GM13977 (cell line): ENCODE results near the gene NYAP2.

Source experiments
- DNase-seq: peaks from one replicate; pipeline ENCODE4 v3.0.0; 2012; ENCODE audit warnings: low spot score
- in situ Hi-C: fragments of 300-500 bp; cut with MboI; formaldehyde crosslinking; loops from one replicate; pipeline ENCODE4 v1.12.0; 2022; ENCODE audit warnings: low sequenced_read_pairs, low pct_unique_long_range_greater_than_20kb, mixed read lengths, inconsistent platforms; ENCODE audit not compliant: unreplicated experiment
- TF ChIP-seq, protein P1 (sequence below): IDR thresholded peaks from 2 replicates; pipeline ENCODE4 v1.5.1; 2012; ENCODE audit warnings: mild to moderate bottlenecking, control low read depth; ENCODE audit not compliant: insufficient read depth; ENCODE audit errors: extremely low read depth, missing control alignments

Gene NYAP2

DNA sequence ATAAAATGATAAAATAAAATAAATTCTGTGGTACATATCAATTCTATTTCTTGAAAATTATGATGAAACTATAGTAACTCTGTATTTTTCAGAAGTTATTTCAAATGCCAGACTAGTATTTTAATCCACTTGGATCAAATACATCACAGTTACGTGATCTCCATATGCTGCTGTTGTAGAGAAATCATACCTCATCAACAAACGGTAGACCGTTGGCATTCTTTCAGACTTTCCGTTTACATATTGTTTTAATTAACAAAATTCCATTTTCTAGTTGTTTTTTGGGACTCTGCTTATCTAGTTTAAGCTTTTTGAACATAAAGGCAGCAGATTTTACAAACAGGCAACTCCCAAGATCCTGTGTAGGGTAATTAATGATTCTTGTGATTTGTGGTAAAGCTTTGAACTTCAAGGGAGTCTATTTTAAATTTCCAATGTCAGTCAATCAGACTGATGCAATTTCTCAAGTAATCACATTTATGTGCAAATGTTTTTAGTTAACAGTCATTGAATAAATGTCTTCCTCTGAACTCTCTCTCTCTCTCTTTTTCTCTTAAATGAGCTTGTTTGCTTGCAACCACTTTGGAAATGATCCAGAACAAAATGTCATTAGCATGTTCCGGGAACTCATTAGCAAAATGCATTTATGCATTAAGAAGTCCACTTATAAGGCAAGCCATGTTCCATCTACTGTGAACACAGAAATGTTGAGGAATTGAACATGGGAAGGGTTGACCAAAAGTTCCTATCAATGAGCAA is 31.8 kb downstream of the NYAP2 start:
- DNase-seq, result no peak
- TF ChIP-seq, protein P1, sequence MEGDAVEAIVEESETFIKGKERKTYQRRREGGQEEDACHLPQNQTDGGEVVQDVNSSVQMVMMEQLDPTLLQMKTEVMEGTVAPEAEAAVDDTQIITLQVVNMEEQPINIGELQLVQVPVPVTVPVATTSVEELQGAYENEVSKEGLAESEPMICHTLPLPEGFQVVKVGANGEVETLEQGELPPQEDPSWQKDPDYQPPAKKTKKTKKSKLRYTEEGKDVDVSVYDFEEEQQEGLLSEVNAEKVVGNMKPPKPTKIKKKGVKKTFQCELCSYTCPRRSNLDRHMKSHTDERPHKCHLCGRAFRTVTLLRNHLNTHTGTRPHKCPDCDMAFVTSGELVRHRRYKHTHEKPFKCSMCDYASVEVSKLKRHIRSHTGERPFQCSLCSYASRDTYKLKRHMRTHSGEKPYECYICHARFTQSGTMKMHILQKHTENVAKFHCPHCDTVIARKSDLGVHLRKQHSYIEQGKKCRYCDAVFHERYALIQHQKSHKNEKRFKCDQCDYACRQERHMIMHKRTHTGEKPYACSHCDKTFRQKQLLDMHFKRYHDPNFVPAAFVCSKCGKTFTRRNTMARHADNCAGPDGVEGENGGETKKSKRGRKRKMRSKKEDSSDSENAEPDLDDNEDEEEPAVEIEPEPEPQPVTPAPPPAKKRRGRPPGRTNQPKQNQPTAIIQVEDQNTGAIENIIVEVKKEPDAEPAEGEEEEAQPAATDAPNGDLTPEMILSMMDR, result no peak

DNA sequence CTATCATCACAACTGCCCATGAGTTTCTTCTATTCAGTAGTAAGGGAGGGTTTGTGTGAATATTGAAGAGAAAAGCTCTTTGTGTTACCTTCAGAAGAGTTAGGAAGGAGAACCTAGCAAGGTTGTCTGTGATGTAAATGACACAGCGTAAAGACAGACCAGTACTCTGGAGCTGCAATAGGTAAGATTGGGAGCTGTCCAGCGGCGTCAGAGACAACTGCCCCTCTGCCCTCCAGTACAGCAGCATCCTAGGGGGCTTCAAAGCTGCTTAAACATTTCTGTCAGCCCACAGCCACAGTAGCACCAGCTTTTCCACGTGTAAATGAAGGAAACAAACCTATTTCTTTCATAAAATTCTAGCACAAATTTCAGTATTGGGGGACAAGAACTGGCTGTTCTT is 34.5 kb downstream of the NYAP2 start:
- in situ Hi-C loops, result no loop called here
- TF ChIP-seq, protein P1, result no peak
- no peak for DNase-seq

More for the DNA sequence above, 31.8 kb downstream of the NYAP2 start:
- in situ Hi-C loops, result no loop called here

DNA sequence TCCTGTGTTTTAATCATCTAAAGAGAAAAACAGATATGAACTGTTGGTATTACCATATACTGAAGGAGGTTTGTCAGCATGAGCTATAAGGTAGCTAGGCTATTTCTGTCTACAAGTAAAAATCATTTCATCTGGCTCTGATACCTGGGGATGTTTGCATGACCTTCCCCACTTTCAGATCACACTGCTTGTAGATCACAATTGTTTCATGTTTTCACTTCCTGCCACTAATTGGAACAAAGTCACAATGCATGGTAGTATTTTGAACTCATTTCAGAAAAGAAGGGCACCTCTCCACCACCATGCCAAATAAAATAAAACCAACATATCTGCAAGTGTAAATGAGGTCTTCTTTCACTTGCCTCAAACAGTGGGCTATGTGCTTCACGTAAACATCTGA is 37.8 kb downstream of the NYAP2 start:
- no peak for DNase-seq
- in situ Hi-C loops, result no loop called here
- TF ChIP-seq, protein P1, result no peak

DNA sequence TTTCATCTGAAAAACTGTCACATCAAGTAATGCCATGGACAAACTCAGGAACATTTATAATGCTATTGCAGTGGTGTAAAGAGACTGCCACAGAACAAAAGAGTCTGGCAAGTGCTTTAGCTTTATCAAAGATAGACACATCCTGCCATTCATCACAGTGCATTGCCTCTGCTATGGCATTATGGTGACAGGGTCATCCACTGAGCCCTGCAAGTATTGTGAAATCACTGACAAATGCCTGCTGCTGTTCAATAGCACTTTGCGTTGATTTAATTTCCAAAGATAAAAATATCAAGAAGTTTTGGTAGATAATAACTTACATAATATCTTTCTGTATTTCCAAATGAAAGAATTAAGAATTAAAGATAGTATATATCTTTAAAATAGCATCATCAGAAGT is 38.7 kb downstream of the NYAP2 start:
- no peak for DNase-seq
- TF ChIP-seq, protein P1, result no peak
- in situ Hi-C loops, result no loop called here

DNA sequence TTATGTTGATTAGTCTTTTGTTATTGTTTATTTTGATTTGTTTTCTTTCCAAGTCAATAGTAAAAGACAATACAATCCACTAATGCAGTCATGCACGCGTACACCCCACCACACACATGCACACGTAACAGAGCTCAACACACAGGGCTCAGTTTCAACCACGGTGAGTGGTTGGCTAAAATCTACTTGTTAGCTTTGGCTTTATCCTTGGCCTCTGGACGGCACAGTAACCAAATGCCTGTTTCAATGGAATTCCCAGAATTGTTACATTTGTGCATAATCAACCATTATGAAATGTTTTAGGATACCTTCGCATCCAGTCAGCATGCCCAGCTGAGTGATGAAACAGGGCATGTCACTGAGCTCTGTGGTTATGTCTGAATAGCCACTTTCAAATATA is 53.2 kb downstream of the NYAP2 start:
- DNase-seq, result no peak
- TF ChIP-seq, protein P1, result no peak
- in situ Hi-C loops, result no loop called here

DNA sequence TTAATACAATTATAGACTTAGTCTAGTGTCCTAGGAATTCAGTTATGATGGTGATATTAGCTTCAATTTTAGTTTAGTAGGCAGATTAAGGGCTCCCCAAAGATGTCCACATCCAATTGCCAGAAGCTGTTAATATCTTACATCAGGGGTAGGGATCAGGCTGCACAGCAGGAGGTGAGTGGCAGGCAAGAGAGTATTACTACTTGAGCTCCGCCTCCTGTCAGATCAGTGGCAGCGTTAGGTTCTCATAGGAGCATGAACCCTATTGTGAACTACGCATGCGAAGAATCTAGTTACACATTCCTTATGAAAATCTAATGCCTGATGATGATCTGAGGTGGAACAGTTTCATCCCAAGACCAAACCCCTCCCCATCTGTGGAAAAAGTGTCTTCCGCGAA is 54.9 kb downstream of the NYAP2 start:
- TF ChIP-seq, protein P1, result no peak
- no peak for DNase-seq
- in situ Hi-C loops, result no loop called here
